Activated T-cell treated with anti-CD3 and anti-CD28 coated beads, Interleukin-2, amount 50 U/mL, for 4 hours (primary cell): ENCODE measurements around the gene RARA. TPM values are rescaled to one million over a fixed set of nuclear protein-coding genes. Genes with fewer than 3 reads are reported as not detected.
"Not testable (repeated sequence)": the region's sequence is repeated elsewhere in the genome, so short reads cannot be mapped to it uniquely, and the experiment has no call there.

Experiments
- ATAC-seq, 2 donors: fragments of 200-7000 bp; cut with Tn5 transposase; one replicate each; pipeline ENCODE4 v1.10.0; 2021
- DNase-seq: peaks from one replicate; pipeline ENCODE4 v3.0.0-alpha.2; 2020
- H3K27me3 Mint-ChIP-seq: one replicate; pipeline ENCODE4 v1.8.0; 2021; ENCODE audit warnings: low read depth, mixed read lengths
- H3K36me3 Mint-ChIP-seq: one replicate; pipeline ENCODE4 v1.8.0; 2022; ENCODE audit warnings: mixed read lengths; ENCODE audit not compliant: insufficient read depth
- H3K4me1 Mint-ChIP-seq: one replicate; pipeline ENCODE4 v1.8.0; 2021; ENCODE audit warnings: low read depth, mixed read lengths
- H3K4me3 Mint-ChIP-seq: one replicate; pipeline ENCODE4 v1.8.0; 2021; ENCODE audit warnings: mild to moderate bottlenecking, moderate library complexity, mixed read lengths
- H3K9me3 Mint-ChIP-seq: one replicate; pipeline ENCODE4 v1.8.0; 2021; ENCODE audit warnings: mixed read lengths
- total RNA-seq, 3 donors: library from RNA; stranded (reverse); gene quantifications; one replicate each; pipeline ENCODE4 v1.2.1, GENCODE V29; 2021

The RARA gene
- total RNA-seq, 3 donors from 2014 or later = 46.5 to 61.9 (median 48.7) TPM

DNA sequence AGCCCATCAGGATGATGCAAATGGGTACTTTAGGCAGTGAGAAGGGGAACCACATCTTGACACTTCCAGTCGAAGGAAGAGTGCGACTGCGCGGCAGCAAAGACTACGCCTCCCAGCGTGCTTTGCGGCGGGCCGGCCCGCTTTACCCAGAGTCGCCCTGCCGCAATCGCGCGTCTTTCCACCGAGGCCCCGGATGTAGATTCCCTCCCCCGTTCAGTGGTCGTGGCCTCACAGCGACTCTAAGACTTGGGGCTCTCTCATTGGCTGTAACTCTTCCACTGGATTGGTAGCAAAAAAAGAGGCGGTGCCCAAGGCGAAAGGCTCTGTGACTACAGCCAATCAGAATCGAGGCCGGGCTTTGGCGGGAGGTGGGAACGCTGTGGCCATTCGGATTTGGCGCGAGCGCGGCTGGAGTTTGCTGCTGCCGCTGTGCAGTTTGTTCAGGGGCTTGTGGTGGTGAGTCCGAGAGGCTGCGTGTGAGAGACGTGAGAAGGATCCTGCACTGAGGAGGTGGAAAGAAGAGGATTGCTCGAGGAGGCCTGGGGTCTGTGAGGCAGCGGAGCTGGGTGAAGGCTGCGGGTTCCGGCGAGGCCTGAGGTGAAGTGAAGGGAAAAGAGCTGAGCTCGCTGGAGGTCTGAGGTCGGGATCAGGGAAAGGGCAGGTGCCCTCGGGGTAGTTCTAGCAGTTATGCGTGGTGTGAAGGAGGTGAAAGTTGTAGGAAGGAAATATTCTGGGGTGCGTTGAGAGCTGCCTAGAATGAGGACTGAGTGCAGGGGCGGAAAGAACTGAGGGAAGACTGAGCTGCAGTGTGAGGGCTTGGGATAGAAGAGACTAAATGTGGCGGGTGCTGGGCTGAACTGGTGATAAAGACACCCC lies 21.2 kb upstream of the RARA start, which contains the start of gene CDC6:
Gene CDC6, plus strand, starts transcription at position 386 of the 876 bp plus-strand sequence. CDS start 1,542 bp downstream, outside the sequence.
- H3K4me3 Mint-ChIP-seq = peak within 1 kb of the TSS; percentile 100
- peaks cover 41% of the 10 kb centered on the region for H3K4me1 Mint-ChIP-seq
- peak; percentile 87 for ATAC-seq
- no peaks in the 10 kb centered on the region for H3K27me3 Mint-ChIP-seq
- H3K9me3 Mint-ChIP-seq = no peaks in the 10 kb centered on the region
- H3K36me3 Mint-ChIP-seq = peaks cover 6% of the 10 kb centered on the region
- peak; percentile 97 for DNase-seq

DNA sequence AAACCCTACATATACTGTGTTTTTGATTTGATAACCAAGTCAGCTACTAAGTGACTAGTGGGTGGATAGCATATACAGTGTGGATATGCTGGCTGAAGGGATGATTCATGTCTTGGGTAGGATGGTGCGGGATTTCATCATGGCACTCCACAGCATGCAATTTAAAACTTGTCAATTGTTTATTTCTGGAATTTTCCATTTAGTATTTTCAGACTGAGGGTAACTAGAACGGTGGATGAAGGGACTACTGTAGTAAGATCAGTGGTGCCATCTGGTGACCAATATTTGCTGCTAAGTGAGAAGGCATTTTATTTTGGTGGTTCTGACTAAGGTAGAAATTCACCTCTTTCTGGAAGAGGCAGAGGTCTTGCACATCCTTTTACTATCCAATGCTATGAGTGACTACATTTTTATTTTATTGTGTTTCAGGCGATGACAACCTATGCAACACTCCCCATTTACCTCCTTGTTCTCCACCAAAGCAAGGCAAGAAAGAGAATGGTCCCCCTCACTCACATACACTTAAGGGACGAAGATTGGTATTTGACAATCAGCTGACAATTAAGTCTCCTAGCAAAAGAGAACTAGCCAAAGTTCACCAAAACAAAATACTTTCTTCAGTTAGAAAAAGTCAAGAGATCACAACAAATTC lies 18.2 kb upstream of the RARA start:
- Mint-ChIP-seq H3K27me3 (no peaks in the 10 kb centered on the region), H3K4me1 (peaks cover 29% of the 10 kb centered on the region), H3K9me3 (no peaks in the 10 kb centered on the region), H3K36me3 (peaks cover 9% of the 10 kb centered on the region), H3K4me3 (no peak overlapping the region)
- no peak for DNase-seq
- no peak for ATAC-seq

DNA sequence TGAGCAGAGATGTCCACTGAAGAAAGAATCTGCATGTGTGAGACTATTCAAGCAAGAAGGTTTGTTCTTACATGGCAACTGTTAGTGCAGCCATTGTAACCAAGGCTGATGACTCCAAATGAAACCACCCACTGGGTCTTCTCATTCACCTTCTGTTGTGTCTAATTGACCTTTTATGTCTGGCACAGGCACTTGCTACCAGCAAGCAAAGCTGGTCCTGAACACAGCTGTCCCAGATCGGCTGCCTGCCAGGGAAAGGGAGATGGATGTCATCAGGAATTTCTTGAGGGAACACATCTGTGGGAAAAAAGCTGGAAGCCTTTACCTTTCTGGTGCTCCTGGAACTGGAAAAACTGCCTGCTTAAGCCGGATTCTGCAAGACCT lies 17.7 kb upstream of the RARA start:
- DNase-seq = no peak
- no peaks in the 10 kb centered on the region for H3K27me3 Mint-ChIP-seq
- peaks cover 31% of the 10 kb centered on the region for H3K4me1 Mint-ChIP-seq
- no peaks in the 10 kb centered on the region for H3K9me3 Mint-ChIP-seq
- peaks cover 11% of the 10 kb centered on the region for H3K36me3 Mint-ChIP-seq
- ATAC-seq = no peak
- H3K4me3 Mint-ChIP-seq = no peak overlapping the region

DNA sequence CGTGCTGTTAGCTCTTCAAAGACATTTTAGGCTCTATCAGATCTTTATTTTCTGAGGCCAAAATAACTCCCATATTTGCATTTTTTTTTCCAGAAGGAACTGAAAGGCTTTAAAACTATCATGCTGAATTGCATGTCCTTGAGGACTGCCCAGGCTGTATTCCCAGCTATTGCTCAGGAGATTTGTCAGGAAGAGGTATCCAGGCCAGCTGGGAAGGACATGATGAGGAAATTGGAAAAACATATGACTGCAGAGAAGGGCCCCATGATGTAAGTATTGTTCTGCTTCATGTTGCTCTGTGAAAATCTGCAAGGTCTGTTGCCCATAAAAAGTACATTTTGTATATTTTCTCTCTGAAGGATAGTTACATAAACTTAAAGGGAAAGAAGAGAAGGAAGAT lies 15.6 kb upstream of the RARA start:
- Mint-ChIP-seq H3K9me3 (no peaks in the 10 kb centered on the region), H3K4me3 (no peak overlapping the region), H3K27me3 (no peaks in the 10 kb centered on the region), H3K36me3 (peaks cover 11% of the 10 kb centered on the region), H3K4me1 (peaks cover 16% of the 10 kb centered on the region)
- no peak for DNase-seq
- no peak for ATAC-seq

DNA sequence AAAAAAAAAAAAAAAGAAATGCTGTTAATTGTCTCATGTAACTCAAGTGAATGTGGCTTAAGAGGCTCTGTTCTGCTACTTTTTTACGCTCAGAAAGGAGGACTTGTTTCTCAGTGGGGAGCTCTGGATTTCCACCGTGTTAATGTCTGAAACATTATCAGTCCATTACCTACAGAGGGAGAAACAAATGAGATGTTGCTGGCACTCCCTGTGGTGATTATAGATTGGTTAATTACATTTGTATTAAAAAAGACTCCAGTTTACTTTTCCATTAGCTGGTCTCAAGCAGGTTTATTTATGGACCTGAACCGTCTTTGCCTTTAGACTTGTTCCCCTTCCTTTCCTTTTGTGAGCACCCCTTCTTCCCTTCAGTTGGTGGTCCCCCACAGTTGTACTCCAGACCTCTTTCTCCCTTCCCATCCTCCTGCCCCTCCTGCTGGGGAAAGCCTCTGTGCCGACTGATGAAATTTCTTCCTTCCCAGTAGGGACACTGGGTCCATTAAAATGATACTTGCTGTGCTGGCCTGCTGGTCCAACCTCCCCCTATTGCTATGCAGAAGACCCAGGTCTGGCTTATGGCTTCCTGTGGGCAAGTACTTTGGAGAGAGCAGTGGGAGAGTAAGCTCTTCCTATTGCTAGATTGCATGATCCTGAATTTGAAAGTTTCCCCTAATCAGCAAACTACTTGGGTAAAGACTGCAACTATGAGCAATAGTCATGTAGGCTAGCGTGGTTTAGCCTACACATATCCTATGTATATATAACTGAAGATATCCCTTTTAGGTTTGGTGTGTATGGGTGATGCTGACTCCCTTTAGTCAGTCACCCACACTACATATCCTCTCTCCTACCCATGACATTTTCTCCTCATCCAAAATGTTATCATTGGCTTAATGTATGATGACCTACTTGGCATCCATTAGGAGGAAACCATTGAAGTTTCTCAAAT lies 13.2 kb upstream of the RARA start:
- peaks cover 10% of the 10 kb centered on the region for H3K36me3 Mint-ChIP-seq
- DNase-seq (no peak), ATAC-seq (peak; percentile 83 to 90)
- no peak overlapping the region for H3K4me3 Mint-ChIP-seq
- peaks cover 8% of the 10 kb centered on the region for H3K4me1 Mint-ChIP-seq
- H3K27me3 Mint-ChIP-seq = no peaks in the 10 kb centered on the region
- H3K9me3 Mint-ChIP-seq = no peaks in the 10 kb centered on the region

DNA sequence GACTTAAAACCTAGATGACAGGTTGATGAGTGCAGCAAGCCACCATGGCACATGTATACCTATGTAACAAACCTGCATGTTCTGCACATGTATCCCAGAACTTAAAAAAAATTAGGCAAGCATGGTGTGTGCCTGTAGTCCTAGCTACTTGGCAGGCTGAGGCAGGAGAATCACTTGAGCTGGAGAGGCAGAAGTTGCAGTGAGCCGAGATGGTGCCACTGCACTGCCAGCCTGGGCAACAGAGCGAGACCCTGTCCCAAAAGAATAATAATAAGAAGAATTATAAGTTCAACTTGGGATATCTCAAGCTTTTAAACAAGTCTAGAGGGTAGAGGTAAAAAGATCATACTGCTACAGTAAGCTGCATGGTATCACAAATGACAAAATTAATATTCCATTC lies 11.5 kb upstream of the RARA start:
- Mint-ChIP-seq H3K4me3 (no peak overlapping the region), H3K36me3 (peaks cover 7% of the 10 kb centered on the region), H3K27me3 (no peaks in the 10 kb centered on the region), H3K4me1 (peaks cover 5% of the 10 kb centered on the region), H3K9me3 (no peaks in the 10 kb centered on the region)
- DNase-seq = no peak
- ATAC-seq = no peak

DNA sequence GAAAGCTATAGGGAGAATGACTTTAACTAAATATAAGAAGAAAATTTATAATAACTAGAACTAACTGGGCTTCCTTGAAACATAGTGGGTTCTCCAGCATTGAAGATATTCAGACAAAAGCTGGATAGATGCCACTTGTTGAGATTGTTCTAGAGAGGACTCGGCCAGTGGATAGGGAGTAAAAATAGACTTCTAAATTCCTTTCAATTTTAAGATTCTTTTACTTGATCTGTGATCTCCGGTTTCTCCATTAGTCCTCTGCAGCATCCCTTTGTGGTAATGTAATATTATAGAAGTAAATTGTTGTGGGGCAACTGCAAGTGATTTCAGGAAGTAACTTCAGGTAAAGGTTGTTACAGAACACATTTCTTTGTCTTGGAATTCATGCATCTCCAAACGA lies 10.3 kb upstream of the RARA start:
- H3K4me3 Mint-ChIP-seq = no peak overlapping the region
- H3K27me3 Mint-ChIP-seq = no peaks in the 10 kb centered on the region
- H3K36me3 Mint-ChIP-seq = peaks cover 7% of the 10 kb centered on the region
- no peak for ATAC-seq
- H3K4me1 Mint-ChIP-seq = peaks cover 12% of the 10 kb centered on the region
- H3K9me3 Mint-ChIP-seq = no peaks in the 10 kb centered on the region
- DNase-seq = no peak

DNA sequence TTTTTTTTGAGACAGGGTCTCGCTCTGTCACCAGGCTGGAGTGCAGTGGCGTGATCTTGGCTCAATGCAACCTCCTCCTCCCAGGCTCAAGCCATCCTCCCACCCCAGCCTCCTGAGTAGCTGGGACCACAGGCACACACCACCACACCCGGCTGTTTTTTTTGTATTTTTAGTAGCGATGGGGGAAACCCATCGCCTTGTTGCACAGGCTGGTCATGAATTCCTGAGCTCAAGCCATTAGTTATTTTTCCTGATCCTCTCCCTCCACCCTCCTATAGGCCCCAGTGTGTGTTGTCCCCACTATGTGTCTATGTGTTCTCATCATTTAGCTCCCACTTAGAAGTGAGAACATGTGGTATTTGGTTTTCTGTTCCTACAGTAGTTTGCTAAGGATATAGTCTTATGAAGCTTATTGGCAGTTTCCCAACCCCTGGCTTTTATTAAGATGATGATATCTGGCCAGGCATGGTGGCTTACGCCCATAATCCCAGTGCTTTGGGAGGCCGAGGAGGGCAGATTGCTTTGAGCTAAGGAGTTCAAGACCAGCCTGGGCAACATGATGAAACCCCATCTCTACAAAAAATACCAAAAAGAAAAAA lies 9.7 kb upstream of the RARA start:
- H3K4me1 Mint-ChIP-seq = peaks cover 17% of the 10 kb centered on the region
- H3K36me3 Mint-ChIP-seq = not testable (repeated sequence)

DNA sequence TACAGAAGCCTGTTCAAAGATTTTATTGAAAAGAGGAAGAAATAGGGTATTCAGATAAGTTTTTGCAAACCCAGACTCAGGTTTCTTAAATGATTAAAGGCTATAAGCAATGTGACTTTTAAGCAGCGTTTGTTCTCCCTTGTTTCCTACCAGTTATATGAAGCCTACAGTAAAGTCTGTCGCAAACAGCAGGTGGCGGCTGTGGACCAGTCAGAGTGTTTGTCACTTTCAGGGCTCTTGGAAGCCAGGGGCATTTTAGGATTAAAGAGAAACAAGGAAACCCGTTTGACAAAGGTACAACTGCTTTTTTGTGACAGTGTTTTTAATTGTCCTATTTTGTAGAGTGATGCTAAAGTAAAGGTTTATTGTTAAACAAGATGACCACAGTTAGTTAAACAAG lies 7.7 kb upstream of the RARA start:
- H3K4me3 Mint-ChIP-seq = no peak overlapping the region
- peaks cover 2% of the 10 kb centered on the region for H3K36me3 Mint-ChIP-seq
- no peaks in the 10 kb centered on the region for H3K27me3 Mint-ChIP-seq

More for the DNA sequence above, 9.7 kb upstream of the RARA start:
- not testable (repeated sequence) for DNase-seq, H3K27me3 Mint-ChIP-seq, H3K9me3 Mint-ChIP-seq, ATAC-seq, H3K4me3 Mint-ChIP-seq

DNA sequence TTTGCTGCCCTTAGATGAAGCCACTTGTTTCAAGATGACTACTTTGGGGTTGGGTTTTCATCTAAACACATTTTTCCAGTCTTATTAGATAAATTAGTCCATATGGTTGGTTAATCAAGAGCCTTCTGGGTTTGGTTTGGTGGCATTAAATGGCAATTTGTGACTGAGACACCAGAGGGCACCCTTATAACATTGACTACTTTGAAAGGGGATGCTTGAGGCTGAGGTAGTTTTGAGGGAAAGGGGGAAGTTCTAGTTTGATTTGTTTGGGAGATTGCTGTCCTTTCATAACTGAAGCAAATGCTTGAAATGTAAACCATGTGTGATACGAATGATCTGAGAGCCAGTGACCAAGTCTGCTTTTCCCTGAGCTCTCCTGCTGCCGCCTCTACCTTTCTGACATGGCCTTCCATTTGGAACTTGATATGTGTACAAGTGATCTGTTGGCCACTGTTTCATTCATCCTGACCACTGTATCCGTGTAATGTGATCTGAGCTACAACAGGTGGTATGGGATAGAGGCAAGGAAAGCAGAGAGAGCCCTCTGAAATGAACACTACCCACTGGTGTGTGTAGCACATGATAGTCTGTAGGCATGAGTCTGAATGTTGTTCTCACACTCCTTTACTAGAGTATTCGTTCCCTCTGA lies 5.8 kb upstream of the RARA start:
- H3K9me3 Mint-ChIP-seq = no peaks in the 10 kb centered on the region
- H3K4me1 Mint-ChIP-seq = peaks cover 13% of the 10 kb centered on the region
- peak; percentile 40 to 46 for ATAC-seq
- no peaks in the 10 kb centered on the region for H3K27me3 Mint-ChIP-seq
- no peak overlapping the region for H3K4me3 Mint-ChIP-seq
- H3K36me3 Mint-ChIP-seq = peaks cover 2% of the 10 kb centered on the region
- peak; percentile 52 for DNase-seq

More for the DNA sequence above, 7.7 kb upstream of the RARA start:
- ATAC-seq (no peak), DNase-seq (no peak)
- peaks cover 13% of the 10 kb centered on the region for H3K4me1 Mint-ChIP-seq
- H3K9me3 Mint-ChIP-seq = no peaks in the 10 kb centered on the region

DNA sequence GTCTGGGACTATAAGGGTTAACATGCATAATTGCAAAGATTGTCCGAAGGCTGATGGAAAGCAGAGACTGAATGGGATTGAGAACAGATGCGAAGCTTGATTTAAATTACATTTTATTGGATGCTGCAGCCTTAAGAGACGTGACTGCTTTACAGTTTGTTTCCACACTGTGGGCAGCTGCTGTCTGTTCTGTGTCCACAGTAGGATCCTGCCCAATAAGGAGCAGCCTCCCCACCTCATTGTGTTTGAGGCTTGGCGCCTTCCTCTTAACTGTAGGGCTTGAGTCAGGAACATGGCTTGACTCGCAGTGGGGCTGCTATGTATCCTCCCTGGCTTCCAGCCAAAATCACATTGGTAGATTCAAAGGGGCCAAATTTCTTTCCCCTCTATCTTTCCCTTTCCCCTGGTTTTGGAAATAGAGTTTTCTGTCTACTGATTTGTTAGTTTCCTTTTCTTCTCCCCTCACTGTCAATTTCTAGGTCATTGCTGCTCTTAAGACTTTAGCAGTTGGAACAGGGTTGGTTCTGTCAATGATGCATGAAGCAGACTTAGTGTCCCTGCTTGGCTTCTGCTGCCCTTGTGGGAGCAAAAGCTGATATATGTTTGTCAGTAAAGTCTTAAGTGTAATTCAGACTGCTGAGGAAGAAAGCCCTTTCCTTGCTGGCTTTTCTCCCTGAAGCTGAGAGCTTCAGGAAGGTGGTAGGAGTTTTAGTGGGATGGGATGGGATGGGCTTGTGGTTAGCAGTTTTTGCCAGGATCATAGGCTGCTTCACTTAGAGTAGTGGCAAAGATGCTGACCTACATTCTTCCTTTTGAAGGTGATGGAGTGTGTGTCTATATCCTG lies 5.0 kb upstream of the RARA start:
- Mint-ChIP-seq H3K36me3 (peaks cover 2% of the 10 kb centered on the region), H3K4me1 (peaks cover 13% of the 10 kb centered on the region), H3K9me3 (no peaks in the 10 kb centered on the region), H3K4me3 (no peak overlapping the region), H3K27me3 (no peaks in the 10 kb centered on the region)
- no peak for ATAC-seq
- DNase-seq = no peak

DNA sequence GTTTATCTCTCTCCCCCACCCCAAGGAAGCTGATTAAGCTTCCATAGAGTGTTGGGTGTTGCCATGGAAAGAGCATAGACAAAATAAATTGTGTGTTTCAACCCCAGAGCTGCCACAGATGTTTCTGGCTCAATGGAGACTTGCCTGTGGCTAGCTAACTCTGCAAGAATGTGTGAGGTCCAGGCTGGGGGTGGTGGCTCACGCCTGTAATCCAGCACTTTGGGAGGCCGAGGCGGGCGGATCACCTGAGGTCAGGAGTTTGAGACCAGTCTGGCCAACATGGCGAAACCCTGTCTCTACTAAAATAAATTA lies 4.5 kb upstream of the RARA start:
- H3K9me3 Mint-ChIP-seq, H3K27me3 Mint-ChIP-seq, H3K36me3 Mint-ChIP-seq, H3K4me3 Mint-ChIP-seq, DNase-seq, ATAC-seq: not testable (repeated sequence)
- peaks cover 13% of the 10 kb centered on the region for H3K4me1 Mint-ChIP-seq

DNA sequence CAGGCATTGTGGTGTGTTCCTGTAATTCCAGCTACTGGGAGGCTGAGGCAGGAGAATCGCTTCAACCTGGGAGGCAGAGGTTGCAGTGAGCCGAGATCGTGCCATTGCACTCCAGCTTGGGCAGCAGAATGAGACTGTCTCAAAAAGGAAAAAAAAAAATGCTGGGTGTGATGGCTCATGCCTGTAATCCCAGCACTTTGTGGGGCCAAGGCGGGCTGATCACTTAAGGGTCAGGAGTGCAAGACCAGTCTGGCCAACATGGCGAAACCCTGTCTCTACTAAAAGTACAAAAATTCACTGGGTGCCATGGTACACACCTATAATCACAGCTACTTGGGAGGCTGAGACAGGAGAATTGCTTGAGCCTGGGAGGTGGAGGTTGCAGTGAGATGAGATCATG lies 4.1 kb upstream of the RARA start:
- H3K36me3 Mint-ChIP-seq, H3K4me3 Mint-ChIP-seq, H3K27me3 Mint-ChIP-seq, ATAC-seq, DNase-seq, H3K9me3 Mint-ChIP-seq: not testable (repeated sequence)
- peaks cover 13% of the 10 kb centered on the region for H3K4me1 Mint-ChIP-seq
